Small intestine (tissue), 7 donors: ENCODE data around the gene C1QL4. TPM values are rescaled to one million over a fixed set of nuclear protein-coding genes. Genes with fewer than 3 reads are reported as not detected.

Experiments
- DNase-seq, 2 donors: peaks; one replicate each; pipeline versions ENCODE4 v3.0.0 to v3.0.0-alpha.2; 2013
- FAIRE-seq: peaks from 2 replicates; lab custom pipeline; 2012; peaks lifted over from hg19 to GRCh38; lab: Jason Lieb, UNC
- H3K27ac ChIP-seq, 3 donors: one replicate each; pipeline ENCODE4 v1.5.1; 2013; ENCODE audit warnings: low read length in 2 of 3, mild to moderate bottlenecking in 2 of 3, control low read depth in 1 of 3, inconsistent platforms in 1 of 3, low read depth in 1 of 3, moderate library complexity in 1 of 3
- H3K27me3 ChIP-seq, 3 donors: one replicate each; pipeline ENCODE4 v1.6.1; 2013; ENCODE audit warnings: low read length in 3 of 3, inconsistent platforms in 1 of 3; ENCODE audit not compliant: control insufficient read depth in 3 of 3, insufficient read depth in 3 of 3
- H3K36me3 ChIP-seq, 3 donors: one replicate each; pipeline ENCODE4 v1.6.1; 2013; ENCODE audit warnings: low read length in 3 of 3, inconsistent platforms in 1 of 3, low read depth in 1 of 3, mild to moderate bottlenecking in 1 of 3, moderate library complexity in 1 of 3; ENCODE audit not compliant: control insufficient read depth in 3 of 3, insufficient read depth in 2 of 3
- H3K4me1 ChIP-seq, 3 donors: one replicate each; pipeline ENCODE4 v1.6.1; 2013; ENCODE audit warnings: low read length in 2 of 3, inconsistent platforms in 1 of 3, low read depth in 1 of 3, mild to moderate bottlenecking in 1 of 3, moderate library complexity in 1 of 3; ENCODE audit not compliant: control insufficient read depth in 3 of 3, insufficient read depth in 2 of 3
- H3K4me3 ChIP-seq, 3 donors: one replicate each; pipeline ENCODE4 v1.5.1; 2013; ENCODE audit warnings: low read length in 3 of 3, control low read depth in 1 of 3, inconsistent platforms in 1 of 3, low read depth in 1 of 3, mild to moderate bottlenecking in 1 of 3, moderate library complexity in 1 of 3
- H3K9me3 ChIP-seq, 2 donors: one replicate each; pipeline ENCODE4 v1.6.1; 2013; ENCODE audit warnings: low read depth in 1 of 2, low read length in 1 of 2; ENCODE audit not compliant: control insufficient read depth in 2 of 2, insufficient read depth in 1 of 2
- WGBS, 3 donors: extraction: QIAGEN DNeasy Blood & Tissue Kit; methylation state at CpG; one replicate each; pipeline ENCODE4 v1.1.7; 2013; 5-methylcytosine and 5-hydroxymethylcytosine counted together
- polyA plus RNA-seq, 4 donors: library from polyadenylated mRNA; stranded (reverse) in 3 of 4; unstranded in 1 of 4; fragments of 200-250 nt in 3 of 4; fragments of 120-200 nt in 1 of 4; gene quantifications; one replicate each; pipeline versions ENCODE4 v1.2.1 to v1.2.3, GENCODE V29; 2013
- donor health status: healthy with polysubstance abuse.
- donor health status: control.
- donor health status: control.
- donor health status: Bipolar disorder and iron deficiency.
- donor health status: healthy.

The C1QL4 gene
- polyA plus RNA-seq, 4 donors = 0.07 to 0.12 TPM; not detected in 2

DNA sequence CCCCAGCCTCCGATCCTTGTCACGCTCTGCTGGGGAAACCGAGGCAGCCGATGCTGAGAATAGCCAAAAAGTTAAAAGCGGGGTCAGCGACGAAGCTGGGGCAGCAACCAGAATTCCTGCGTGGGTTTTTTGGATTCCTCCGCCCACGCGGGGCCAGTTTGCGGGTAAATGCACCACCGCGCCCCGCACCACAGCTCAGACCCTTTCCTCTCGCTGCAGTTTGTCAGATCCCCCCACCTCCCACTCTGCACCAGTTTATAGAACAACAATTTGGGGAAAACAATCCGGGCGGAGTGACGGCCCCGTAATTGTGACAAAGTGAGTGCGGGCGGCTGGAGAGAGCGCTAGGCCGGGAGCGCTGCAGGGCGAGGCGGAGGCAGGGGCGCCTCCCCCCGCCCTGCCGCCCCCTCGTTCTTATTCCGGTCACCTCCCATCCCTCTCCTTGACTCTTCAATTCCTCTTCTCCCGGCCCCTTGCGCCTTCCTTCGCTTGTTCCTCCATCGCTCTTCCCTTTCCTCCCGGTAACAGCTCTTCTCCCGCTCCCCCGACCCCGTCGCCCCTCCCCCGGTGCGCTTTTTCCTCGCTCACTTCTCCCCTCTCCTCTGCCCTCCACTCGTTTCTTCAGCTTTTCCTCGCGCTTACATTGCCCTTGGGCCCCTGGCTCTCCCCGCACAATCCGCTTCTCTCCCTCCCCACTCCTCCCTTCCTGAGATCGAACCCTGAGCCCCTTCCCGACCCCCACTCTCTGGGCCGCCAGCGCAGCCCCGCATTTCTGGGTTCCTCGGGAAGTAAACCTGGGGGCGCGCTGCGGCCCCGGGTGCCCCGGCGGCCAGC is 9.1 kb upstream of the C1QL4 start:
- Histone ChIP-seq H3K4me3 (peak overlapping the region in 2 of 3 donors; percentile 49 to 56), H3K9me3 (no peaks in the 10 kb centered on the region), H3K36me3 (peaks cover 0 to 9% (median 0%) of the 10 kb centered on the region in 3 donors), H3K27ac (no peak overlapping the region), H3K4me1 (peaks cover 6 to 64% (median 14%) of the 10 kb centered on the region in 3 donors), H3K27me3 (peaks cover 0 to 71% (median 17%) of the 10 kb centered on the region in 3 donors)
- 2% methylated on average over 55 to 61 of the region's 61 CpGs for WGBS, 3 donors
- DNase-seq = peak in 1 of 2 donors; percentile 34
- FAIRE-seq = no peak

DNA sequence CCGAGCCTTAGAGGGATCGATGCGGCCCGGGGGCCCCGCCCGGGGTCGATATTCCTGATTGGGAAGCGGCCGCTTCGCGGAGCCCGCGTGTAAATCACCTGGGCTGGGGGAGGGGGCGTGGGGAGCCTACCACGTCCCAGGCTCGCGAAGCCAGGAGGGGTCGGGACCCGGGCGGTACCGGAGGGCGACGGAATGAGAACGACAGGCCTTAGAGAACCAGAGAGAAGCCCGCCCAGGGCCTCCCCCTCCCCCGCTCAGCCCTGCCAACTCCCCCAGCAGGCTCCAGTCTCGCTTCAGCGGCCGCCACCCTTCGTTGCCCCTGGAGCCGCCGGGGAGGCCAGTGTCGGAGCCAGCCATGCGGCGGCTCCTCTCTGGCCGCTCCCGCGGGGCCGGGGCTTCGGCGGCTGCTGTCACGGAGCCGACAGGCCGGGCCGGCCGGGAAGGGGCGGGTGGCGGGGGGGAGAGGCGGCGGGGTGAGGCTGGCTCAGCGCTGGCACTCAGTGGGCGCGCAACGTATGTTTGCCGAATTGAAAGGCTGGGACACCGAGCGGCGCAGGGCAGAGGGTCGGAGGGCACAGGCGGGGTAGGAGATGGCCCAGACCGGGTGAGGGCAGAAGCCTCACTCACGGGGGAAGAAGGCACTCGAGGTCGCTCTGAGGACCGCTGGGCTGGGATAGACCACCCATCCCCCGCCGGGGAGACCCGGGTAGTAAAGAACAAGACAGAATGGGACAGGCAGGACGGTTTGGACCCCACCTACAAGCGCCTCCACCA is 8.2 kb upstream of the C1QL4 start:
- Histone ChIP-seq H3K27me3 (peaks cover 0 to 77% (median 19%) of the 10 kb centered on the region in 3 donors), H3K4me1 (peaks cover 6 to 64% (median 14%) of the 10 kb centered on the region in 3 donors), H3K4me3 (peak overlapping the region in 2 of 3 donors; percentile 19 to 49), H3K9me3 (no peaks in the 10 kb centered on the region), H3K27ac (no peak overlapping the region), H3K36me3 (peaks cover 0 to 8% (median 0%) of the 10 kb centered on the region in 3 donors)
- WGBS, 3 donors = 1 to 2% (median 1%) methylated on average over 44 to 70 of the region's 70 CpGs
- FAIRE-seq = no peak
- peak in 1 of 2 donors; percentile 49 for DNase-seq

DNA sequence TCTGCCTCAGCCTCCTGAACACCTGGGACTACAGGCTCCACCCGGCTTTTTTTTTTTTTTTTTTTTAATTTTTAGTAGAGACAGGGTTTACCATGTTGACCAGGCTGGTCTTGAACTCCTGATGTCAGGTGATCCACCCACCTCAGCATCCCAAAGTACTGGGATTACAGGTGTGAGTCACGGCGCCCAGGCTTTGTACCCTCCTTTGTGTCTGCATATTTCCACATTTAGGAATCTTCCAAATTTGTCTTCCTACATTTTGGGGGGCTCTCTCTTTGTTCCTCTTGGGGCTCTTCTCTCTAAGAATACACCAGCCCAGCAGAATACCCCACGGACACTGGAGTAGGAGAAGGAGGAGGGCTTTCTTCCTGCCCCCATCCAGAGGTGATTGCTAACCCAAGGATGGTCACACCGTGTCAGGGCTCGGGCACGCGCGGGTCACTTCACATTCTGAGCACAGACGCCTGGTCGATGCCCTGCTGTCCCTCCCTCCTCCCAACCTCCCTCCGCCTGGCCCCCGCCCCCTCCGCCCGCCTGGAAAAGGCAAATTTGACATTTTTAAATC is 7.6 kb upstream of the C1QL4 start:
- Histone ChIP-seq H3K4me3 (no peak overlapping the region), H3K36me3 (peaks cover 0 to 8% (median 0%) of the 10 kb centered on the region in 3 donors), H3K27me3 (peaks cover 0 to 84% (median 20%) of the 10 kb centered on the region in 3 donors), H3K27ac (no peak overlapping the region), H3K4me1 (peaks cover 6 to 70% (median 14%) of the 10 kb centered on the region in 3 donors), H3K9me3 (no peaks in the 10 kb centered on the region)
- DNase-seq = no peak
- FAIRE-seq = no peak
- 12 to 14% (median 13%) methylated on average over 15 of the region's 15 CpGs for WGBS, 3 donors

DNA sequence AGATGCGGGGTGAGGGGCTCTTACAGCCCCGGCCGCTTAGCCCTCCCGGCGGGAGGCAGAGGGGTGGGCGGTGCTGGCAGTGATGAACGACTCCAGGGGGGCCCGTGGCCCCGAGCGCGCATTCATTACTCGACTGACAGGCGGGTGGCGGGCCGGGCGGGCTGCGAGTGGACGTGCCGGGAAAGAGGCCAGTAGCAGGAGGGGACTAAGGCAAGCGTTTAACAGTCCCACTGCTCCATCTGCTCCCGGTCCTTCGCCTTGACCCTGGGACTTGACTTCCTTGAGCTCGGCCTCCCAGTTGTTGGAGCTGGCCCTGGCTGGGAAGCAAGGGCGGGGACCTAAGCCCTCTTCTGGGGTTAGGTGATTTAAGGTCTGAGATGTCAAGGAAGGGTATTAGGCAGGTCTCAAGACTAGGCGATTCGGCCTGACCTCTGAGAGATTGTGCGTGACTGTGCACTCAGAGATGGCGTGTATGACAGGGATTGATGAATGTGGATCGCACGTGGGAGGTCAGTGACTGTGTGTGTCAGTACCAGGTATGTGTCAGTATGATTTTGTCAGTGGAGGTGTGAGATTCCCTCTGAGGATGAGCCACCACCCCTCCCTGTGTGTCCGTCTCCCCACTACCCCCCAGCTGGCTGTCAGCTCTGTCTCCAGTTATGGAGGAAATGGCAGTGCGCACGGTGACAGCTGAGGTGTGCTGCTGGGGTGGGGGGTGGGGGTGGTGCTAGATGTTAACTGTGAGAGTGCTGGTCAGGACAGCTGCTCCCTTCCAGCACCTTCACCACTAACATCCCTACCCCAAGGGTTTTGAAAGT is 6.1 kb upstream of the C1QL4 start:
- Histone ChIP-seq H3K27ac (no peak overlapping the region), H3K36me3 (no peaks in the 10 kb centered on the region), H3K4me1 (peaks cover 4 to 66% (median 14%) of the 10 kb centered on the region in 3 donors), H3K27me3 (peaks cover 0 to 98% (median 20%) of the 10 kb centered on the region in 3 donors), H3K4me3 (peak overlapping the region in 1 of 3 donors; percentile 33), H3K9me3 (no peaks in the 10 kb centered on the region)
- 2 to 4% (median 3%) methylated on average over 33 of the region's 33 CpGs for WGBS, 3 donors
- FAIRE-seq = no peak
- DNase-seq = no peak

DNA sequence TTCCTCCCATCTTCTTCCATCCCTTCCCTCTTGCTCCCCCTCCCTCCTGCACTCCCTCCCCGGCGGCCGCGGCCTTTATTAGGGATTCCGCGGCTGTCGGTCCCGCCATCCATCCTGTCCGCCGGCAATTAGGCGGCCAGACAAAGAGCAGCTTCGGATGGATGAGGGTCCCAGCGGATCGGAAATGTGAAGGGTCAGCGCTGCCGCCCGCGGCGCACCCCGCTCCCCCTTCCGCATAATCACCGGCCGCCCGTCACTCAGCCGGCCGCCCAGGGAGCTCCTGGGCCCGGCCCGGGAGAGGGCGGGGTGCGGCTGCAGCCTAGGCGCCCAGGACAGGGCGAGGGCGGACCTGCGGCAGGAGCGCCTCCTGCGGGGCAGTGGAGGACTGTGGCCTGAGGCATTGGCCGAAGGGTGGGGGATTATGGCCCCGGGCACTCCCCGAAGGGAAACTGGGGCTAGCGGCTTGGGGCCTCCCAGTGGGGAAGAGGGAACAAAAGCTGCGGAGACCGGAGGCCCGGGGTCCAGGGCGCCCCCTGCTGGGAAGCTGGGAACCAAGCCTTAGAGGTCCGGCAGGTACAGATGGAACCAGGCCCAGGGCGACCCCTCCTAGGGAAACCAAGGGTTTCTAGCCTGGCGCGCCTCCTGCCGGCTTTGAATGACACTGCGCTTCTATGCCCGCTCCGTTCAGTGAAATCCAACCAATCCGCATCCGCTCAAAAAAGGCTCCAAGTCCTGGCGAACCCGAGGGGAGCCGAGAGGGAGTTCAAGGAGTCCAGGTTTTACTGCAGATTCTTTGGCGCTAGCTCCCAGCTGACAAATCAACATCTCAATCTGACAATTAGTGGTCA is 5.3 kb upstream of the C1QL4 start:
- FAIRE-seq = no peak
- H3K9me3 ChIP-seq = no peaks in the 10 kb centered on the region
- no peaks in the 10 kb centered on the region for H3K36me3 ChIP-seq
- H3K4me3 ChIP-seq = peak overlapping the region in 2 of 3 donors; percentile 33 to 37
- no peak overlapping the region for H3K27ac ChIP-seq
- peaks cover 0 to 98% (median 20%) of the 10 kb centered on the region in 3 donors for H3K27me3 ChIP-seq
- H3K4me1 ChIP-seq = peaks cover 4 to 70% (median 14%) of the 10 kb centered on the region in 3 donors
- DNase-seq = peak; percentile 77 to 85
- 1 to 2% (median 2%) methylated on average over 53 to 58 of the region's 58 CpGs for WGBS, 3 donors

DNA sequence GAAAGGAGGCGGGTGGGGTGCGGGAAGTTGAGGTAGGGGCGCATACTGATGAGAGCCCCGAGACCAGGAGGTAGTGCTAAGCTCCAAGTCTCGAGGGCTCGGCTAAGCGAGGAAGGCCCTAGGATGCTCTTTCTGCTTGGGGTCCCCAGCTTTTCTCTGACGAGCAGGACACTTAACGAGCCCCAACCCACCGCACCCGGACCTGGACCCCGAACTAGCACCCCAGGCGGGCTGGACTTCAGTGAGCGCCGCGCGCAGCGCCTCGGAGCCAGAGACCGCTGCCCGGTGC is 4.7 kb upstream of the C1QL4 start:
- Histone ChIP-seq H3K27ac (no peak overlapping the region), H3K36me3 (no peaks in the 10 kb centered on the region), H3K9me3 (no peaks in the 10 kb centered on the region), H3K4me1 (peaks cover 4 to 70% (median 14%) of the 10 kb centered on the region in 3 donors), H3K27me3 (peaks cover 0 to 98% (median 19%) of the 10 kb centered on the region in 3 donors), H3K4me3 (peak overlapping the region in 1 of 3 donors; percentile 37)
- 35 to 57% (median 52%) methylated on average over 20 to 21 of the region's 21 CpGs for WGBS, 3 donors
- no peak for DNase-seq
- FAIRE-seq = no peak

DNA sequence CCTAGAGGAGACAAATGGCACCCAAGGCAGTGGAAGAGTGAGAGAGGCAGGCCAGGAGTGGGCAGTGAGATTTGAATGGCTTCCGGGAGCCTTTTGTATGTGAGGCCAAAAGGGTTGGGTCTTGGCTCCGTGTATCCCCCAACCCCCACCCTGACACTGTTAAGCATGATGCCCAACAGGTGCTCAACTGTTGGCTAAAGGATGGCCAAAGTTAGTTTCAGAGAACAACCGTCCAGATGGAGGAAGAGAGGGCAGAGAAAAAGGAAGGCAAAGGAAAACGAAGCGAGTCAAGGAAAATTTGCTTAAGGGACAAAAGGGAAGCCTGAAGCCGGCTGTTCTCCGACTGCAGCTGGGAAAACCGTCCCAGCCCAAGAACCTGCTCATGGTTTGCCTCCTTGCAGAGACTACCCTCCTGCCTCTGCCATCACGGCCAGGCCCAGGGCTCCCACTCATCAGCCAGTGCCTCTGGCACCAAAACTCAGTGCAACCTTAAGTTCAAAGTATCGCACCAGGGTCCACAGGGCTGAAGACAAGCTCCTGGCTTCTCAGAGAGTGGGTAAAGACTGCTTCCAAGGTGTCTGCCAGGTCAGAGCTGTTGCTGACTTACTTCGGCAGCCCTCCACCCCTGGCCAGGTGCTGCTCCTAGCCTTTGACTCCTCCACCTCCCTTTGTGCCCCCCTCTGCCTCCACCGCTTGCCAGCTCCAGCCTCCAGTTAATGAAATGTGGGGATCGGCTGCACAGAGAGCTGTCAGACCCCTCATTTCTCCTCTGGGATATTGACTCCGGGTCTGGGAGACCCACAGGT is 4.2 kb upstream of the C1QL4 start:
- peaks cover 0 to 98% (median 20%) of the 10 kb centered on the region in 3 donors for H3K27me3 ChIP-seq
- WGBS, 3 donors = 45 to 50% (median 50%) methylated on average over 14 of the region's 14 CpGs

More for the DNA sequence above, 4.2 kb upstream of the C1QL4 start:
- no peak overlapping the region for H3K27ac ChIP-seq
- H3K9me3 ChIP-seq = no peaks in the 10 kb centered on the region
- DNase-seq (peak in 1 of 2 donors; percentile 16), FAIRE-seq (no peak)
- no peaks in the 10 kb centered on the region for H3K36me3 ChIP-seq
- no peak overlapping the region for H3K4me3 ChIP-seq
- peaks cover 4 to 66% (median 11%) of the 10 kb centered on the region in 3 donors for H3K4me1 ChIP-seq
